Umbilical cord (tissue), 1 donor: Measurements from ENCODE around the gene DQX1. TPM values are rescaled to one million over a fixed set of nuclear protein-coding genes. Genes with fewer than 3 reads are reported as not detected.

Experiments
- total RNA-seq: library from RNA; depleted of rRNA; stranded (reverse); fragments of >200 nt; gene quantifications from one replicate; pipeline ENCODE4 v1.2.3, GENCODE V29; 2014; ENCODE audit warnings: low replicate concordance; ENCODE audit not compliant: insufficient read depth

The DQX1 gene
- total RNA-seq, 1 donor from 2014 or later = 0.24 TPM

Other genes with a start within 250 kb of the DQX1 start
- 3.6 TPM for gene SLC4A5, start 182.8 kb downstream of the DQX1 start, total RNA-seq
- 49.8 TPM for gene DCTN1, start 145.9 kb downstream of the DQX1 start, total RNA-seq
- gene C2orf81, start 104.6 kb downstream of the DQX1 start, total RNA-seq = 1.4 TPM
- gene WDR54, start 104.5 kb downstream of the DQX1 start, total RNA-seq = 14.2 TPM
- gene RTKN, start 84.3 kb downstream of the DQX1 start, total RNA-seq = 17.3 TPM
- gene INO80B, start 71.1 kb downstream of the DQX1 start, total RNA-seq = 21.7 TPM
- 29.4 TPM for gene WBP1, start 67.8 kb downstream of the DQX1 start, total RNA-seq
- gene MOGS, start 60.8 kb downstream of the DQX1 start, total RNA-seq = 40.4 TPM
- gene MRPL53, start 53.6 kb downstream of the DQX1 start, total RNA-seq = 47.4 TPM
- gene CCDC142, start 43.2 kb downstream of the DQX1 start, total RNA-seq = 35.2 TPM
- gene TTC31, start 43.1 kb downstream of the DQX1 start, total RNA-seq = 21.7 TPM
- gene LBX2, start 26.6 kb downstream of the DQX1 start, total RNA-seq = not detected
- 13.5 TPM for gene PCGF1, start 18.5 kb downstream of the DQX1 start, total RNA-seq
- gene TLX2, start 11.8 kb downstream of the DQX1 start, total RNA-seq = not detected
- gene AUP1, start 3.5 kb upstream of the DQX1 start, total RNA-seq = 41.9 TPM
- gene HTRA2, start 3.7 kb upstream of the DQX1 start, total RNA-seq = 49.4 TPM
- 68.1 TPM for gene LOXL3, start 27.7 kb upstream of the DQX1 start, total RNA-seq
- 12.0 TPM for gene DOK1, start 28.5 kb upstream of the DQX1 start, total RNA-seq
- 1.9 TPM for gene M1AP, start 122.1 kb upstream of the DQX1 start, total RNA-seq
- 26.5 TPM for gene SEMA4F, start 128.0 kb upstream of the DQX1 start, total RNA-seq